A549 (cell line): ENCODE measurements around the gene TENT5A.

Experiments used
- EP300 ChIP-seq, 2 experiments: fragments of >200 bp; sonication (Bioruptor Twin); formaldehyde crosslinking; IDR thresholded peaks; 2 replicates in 1 of 2; 3 replicates in 1 of 2; pipeline ENCODE4 v1.6.1; 2016 to 2017
- HDAC2 ChIP-seq: fragments of 200-600 bp; sonication (generic); IDR thresholded peaks from 2 replicates; pipeline ENCODE4 v1.6.1; 2016
- HOXB5 ChIP-seq: fragments of 250-450 bp; sonication (Bioruptor Pico); IDR thresholded peaks from 2 replicates; pipeline ENCODE4 v1.5.0; 2020; ENCODE audit warnings: mild to moderate bottlenecking, moderate library complexity
- MAFK ChIP-seq: fragments of 450-650 bp; IDR thresholded peaks from 2 replicates; pipeline ENCODE4 v1.6.1; 2014; ENCODE audit not compliant: partially characterized antibody
- POLR2A ChIP-seq: IDR thresholded peaks from 2 replicates; pipeline ENCODE4 v1.6.1; 2012; ENCODE audit warnings: mild to moderate bottlenecking, low read length
- SMC3 ChIP-seq: fragments of >200 bp; sonication (Bioruptor Twin); formaldehyde crosslinking; IDR thresholded peaks from 3 replicates; pipeline ENCODE4 v1.6.1; 2018; ENCODE audit warnings: inconsistent platforms
- SREBF2 ChIP-seq: fragments of 450-650 bp; IDR thresholded peaks from 2 replicates; pipeline ENCODE4 v1.6.1; 2014; ENCODE audit warnings: mild to moderate bottlenecking, moderate library complexity
- TP53 ChIP-seq: fragments of 250-450 bp; sonication (Bioruptor Pico); IDR thresholded peaks from 2 replicates; pipeline ENCODE4 v1.5.0; 2021; ENCODE audit warnings: mild to moderate bottlenecking, moderate library complexity
- TF ChIP-seq, protein P1 (sequence below): fragments of >200 bp; sonication (Bioruptor Twin); formaldehyde crosslinking; IDR thresholded peaks from 3 replicates; pipeline ENCODE4 v1.5.1; 2016
- TF ChIP-seq, protein P2 (sequence below): fragments of 200-600 bp; sonication (generic); IDR thresholded peaks from 2 replicates; pipeline ENCODE4 v1.6.1; 2016; ENCODE audit warnings: antibody characterized with exemption, mild to moderate bottlenecking, moderate library complexity
- TF ChIP-seq, protein P3 (sequence below): IDR thresholded peaks from 2 replicates; pipeline ENCODE4 v1.6.1; 2012; ENCODE audit warnings: low read depth, borderline replicate concordance
- TF ChIP-seq, protein P4 (sequence below): fragments of 450-650 bp; IDR thresholded peaks from 2 replicates; pipeline ENCODE4 v1.6.1; 2014; ENCODE audit warnings: antibody characterized with exemption
- TF ChIP-seq, protein P5 (sequence below): IDR thresholded peaks from 2 replicates; pipeline ENCODE4 v1.6.1; 2012

DNA sequence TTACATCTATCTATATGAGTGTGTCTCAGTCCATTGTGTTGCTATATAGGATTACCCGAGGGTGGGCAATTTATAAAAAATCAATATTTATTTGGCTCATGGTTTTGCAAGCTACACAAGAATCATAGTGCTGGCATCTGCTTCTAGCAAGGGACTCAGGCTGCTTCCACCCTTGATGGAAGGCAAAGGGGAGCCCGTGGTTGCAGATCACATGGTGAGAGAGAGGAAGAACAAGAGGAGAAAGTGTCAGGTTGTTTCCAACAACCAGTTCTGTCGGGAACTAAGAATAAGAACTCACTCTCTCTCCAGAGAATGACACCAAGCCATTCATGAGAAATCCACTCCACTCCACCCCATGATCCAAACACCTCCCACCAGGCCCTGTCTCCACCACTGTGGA is 48.2 kb upstream of the TENT5A start:
- TF ChIP-seq, protein P1, sequence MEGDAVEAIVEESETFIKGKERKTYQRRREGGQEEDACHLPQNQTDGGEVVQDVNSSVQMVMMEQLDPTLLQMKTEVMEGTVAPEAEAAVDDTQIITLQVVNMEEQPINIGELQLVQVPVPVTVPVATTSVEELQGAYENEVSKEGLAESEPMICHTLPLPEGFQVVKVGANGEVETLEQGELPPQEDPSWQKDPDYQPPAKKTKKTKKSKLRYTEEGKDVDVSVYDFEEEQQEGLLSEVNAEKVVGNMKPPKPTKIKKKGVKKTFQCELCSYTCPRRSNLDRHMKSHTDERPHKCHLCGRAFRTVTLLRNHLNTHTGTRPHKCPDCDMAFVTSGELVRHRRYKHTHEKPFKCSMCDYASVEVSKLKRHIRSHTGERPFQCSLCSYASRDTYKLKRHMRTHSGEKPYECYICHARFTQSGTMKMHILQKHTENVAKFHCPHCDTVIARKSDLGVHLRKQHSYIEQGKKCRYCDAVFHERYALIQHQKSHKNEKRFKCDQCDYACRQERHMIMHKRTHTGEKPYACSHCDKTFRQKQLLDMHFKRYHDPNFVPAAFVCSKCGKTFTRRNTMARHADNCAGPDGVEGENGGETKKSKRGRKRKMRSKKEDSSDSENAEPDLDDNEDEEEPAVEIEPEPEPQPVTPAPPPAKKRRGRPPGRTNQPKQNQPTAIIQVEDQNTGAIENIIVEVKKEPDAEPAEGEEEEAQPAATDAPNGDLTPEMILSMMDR = no peak
- TF ChIP-seq, protein P2, sequence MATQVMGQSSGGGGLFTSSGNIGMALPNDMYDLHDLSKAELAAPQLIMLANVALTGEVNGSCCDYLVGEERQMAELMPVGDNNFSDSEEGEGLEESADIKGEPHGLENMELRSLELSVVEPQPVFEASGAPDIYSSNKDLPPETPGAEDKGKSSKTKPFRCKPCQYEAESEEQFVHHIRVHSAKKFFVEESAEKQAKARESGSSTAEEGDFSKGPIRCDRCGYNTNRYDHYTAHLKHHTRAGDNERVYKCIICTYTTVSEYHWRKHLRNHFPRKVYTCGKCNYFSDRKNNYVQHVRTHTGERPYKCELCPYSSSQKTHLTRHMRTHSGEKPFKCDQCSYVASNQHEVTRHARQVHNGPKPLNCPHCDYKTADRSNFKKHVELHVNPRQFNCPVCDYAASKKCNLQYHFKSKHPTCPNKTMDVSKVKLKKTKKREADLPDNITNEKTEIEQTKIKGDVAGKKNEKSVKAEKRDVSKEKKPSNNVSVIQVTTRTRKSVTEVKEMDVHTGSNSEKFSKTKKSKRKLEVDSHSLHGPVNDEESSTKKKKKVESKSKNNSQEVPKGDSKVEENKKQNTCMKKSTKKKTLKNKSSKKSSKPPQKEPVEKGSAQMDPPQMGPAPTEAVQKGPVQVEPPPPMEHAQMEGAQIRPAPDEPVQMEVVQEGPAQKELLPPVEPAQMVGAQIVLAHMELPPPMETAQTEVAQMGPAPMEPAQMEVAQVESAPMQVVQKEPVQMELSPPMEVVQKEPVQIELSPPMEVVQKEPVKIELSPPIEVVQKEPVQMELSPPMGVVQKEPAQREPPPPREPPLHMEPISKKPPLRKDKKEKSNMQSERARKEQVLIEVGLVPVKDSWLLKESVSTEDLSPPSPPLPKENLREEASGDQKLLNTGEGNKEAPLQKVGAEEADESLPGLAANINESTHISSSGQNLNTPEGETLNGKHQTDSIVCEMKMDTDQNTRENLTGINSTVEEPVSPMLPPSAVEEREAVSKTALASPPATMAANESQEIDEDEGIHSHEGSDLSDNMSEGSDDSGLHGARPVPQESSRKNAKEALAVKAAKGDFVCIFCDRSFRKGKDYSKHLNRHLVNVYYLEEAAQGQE = no peak
- TF ChIP-seq POLR2A (no peak), SREBF2 (no peak), TP53 (no peak), EP300 (IDR thresholded peaks at IDR 0.05) (no peak), SMC3 (no peak), HOXB5 (CRISPR knock-in tag) (no peak), MAFK (no peak), HDAC2 (no peak)
- TF ChIP-seq, protein P3, sequence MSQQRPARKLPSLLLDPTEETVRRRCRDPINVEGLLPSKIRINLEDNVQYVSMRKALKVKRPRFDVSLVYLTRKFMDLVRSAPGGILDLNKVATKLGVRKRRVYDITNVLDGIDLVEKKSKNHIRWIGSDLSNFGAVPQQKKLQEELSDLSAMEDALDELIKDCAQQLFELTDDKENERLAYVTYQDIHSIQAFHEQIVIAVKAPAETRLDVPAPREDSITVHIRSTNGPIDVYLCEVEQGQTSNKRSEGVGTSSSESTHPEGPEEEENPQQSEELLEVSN = no peak
- TF ChIP-seq, protein P4, sequence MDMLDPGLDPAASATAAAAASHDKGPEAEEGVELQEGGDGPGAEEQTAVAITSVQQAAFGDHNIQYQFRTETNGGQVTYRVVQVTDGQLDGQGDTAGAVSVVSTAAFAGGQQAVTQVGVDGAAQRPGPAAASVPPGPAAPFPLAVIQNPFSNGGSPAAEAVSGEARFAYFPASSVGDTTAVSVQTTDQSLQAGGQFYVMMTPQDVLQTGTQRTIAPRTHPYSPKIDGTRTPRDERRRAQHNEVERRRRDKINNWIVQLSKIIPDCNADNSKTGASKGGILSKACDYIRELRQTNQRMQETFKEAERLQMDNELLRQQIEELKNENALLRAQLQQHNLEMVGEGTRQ = no peak
- TF ChIP-seq, protein P5, sequence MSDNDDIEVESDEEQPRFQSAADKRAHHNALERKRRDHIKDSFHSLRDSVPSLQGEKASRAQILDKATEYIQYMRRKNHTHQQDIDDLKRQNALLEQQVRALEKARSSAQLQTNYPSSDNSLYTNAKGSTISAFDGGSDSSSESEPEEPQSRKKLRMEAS = no peak
